Subcutaneous adipose tissue (tissue), 4 donors: ENCODE results near the gene TUBB1. TPM values are rescaled to one million over a fixed set of nuclear protein-coding genes. Genes with fewer than 3 reads are reported as not detected.

Experiments used
- total RNA-seq, 4 donors: library from RNA; depleted of rRNA; stranded (reverse); fragments of >200 nt; gene quantifications; one replicate each; pipeline ENCODE4 v1.1.0, GENCODE V29; 2016
- TF ChIP-seq, protein P1 (sequence below): fragments of 450-650 bp; IDR thresholded peaks from one replicate; pipeline ENCODE4 v1.5.1; 2016; ENCODE audit warnings: low read depth, mild to moderate bottlenecking, control low read depth, antibody characterized with exemption, moderate library complexity

TUBB1 gene
- total RNA-seq, 4 donors from 2014 or later, result 0.33 TPM; not detected in 3

DNA sequence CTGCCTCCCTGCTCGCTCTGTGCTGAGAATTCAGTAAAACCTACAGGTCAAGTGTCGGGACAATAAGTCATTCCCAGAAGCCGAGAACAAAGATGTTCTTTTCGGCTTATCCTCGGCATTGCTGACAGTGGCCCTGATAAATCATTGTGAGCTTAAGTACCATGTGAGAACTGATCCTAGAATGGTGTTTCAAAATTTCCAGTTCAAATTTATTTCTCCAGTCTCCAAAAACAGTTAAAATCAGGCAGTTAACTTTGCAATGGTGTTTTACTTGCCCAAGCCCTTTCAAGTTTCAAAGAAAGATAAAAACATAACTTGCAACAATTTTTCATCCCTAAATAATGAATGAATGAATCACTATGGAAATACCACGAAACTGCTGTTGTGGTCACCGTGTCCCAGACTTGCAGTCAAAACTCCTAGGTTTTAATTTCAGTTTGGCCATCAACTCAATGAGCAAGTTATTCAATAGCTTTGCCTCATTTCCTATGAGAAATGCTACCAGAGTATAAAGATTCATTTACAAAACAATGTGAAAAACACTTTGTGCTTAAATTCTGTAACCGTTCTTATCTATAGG lies 8.6 kb downstream of the TUBB1 start:
- TF ChIP-seq, protein P1, sequence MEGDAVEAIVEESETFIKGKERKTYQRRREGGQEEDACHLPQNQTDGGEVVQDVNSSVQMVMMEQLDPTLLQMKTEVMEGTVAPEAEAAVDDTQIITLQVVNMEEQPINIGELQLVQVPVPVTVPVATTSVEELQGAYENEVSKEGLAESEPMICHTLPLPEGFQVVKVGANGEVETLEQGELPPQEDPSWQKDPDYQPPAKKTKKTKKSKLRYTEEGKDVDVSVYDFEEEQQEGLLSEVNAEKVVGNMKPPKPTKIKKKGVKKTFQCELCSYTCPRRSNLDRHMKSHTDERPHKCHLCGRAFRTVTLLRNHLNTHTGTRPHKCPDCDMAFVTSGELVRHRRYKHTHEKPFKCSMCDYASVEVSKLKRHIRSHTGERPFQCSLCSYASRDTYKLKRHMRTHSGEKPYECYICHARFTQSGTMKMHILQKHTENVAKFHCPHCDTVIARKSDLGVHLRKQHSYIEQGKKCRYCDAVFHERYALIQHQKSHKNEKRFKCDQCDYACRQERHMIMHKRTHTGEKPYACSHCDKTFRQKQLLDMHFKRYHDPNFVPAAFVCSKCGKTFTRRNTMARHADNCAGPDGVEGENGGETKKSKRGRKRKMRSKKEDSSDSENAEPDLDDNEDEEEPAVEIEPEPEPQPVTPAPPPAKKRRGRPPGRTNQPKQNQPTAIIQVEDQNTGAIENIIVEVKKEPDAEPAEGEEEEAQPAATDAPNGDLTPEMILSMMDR, result no peak

- TF ChIP-seq, protein P1, result no peak
These were observed 9.6 kb downstream of the TUBB1 start for GRCh38 chr20:59028812-59029211.

DNA sequence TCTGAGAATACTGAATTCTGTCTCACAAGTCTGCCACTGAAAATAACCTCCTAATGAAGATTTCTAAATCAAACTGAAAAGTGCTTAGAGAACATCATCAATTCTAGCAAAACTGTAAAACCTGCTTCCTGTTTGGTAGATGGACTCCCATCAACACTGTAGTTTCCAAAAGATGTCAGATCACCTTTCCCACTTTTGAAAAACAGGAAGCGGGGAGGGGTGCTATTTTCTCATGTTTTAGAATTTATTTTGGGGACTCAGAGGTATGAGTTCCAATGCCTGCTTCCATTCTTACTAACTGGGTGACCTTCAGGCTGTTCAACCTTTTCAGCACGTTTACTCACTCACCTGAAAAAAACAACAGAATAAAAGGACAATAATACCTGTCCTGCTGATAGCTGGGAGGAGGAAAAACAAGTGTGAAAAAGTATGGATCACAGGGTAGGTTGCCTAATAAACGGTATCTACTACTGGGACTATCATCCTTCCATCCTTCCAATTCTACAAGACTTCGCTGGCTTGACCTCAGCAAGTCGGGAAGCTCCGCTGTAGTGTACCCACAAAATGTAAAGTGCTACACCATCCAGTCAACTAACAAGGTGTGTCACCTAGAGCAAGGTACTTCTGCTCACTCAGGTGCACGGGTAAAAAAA lies 11.8 kb downstream of the TUBB1 start:
- TF ChIP-seq, protein P1, result no peak

- TF ChIP-seq, protein P1, result no peak
These were observed 12.4 kb downstream of the TUBB1 start for GRCh38 chr20:59031564-59032022.

- TF ChIP-seq, protein P1, result no peak
These were observed 12.9 kb downstream of the TUBB1 start, which contains the start of gene ATP5F1E for GRCh38 chr20:59032023-59032712. TSS of gene ATP5F1E (minus strand) at chr20:59032335. CDS start at chr20:59032251, 84 bp downstream.

DNA sequence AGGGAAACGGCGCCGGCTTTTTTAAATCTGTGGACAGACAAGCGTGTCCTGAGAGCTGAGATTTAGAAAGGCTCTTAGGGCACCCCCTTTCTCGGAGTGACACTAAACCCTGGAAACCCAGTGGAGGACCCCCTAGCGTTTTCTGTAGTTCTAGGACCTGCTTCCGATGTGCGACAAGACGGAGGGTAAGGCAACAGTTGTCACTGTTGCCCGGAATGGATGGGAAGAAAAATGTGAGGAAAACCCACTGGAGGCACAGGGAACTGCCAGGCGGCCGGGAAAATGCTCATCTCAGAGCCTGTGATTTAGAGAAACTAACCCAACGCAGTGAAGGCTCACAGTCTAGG lies 13.5 kb downstream of the TUBB1 start:
- TF ChIP-seq, protein P1, result no peak

GRCh38 chr20:59033093-59033492 lies 13.9 kb downstream of the TUBB1 start:
- TF ChIP-seq, protein P1, result no peak
